ENCODE measurements around the gene BCL2L11.

DNA sequence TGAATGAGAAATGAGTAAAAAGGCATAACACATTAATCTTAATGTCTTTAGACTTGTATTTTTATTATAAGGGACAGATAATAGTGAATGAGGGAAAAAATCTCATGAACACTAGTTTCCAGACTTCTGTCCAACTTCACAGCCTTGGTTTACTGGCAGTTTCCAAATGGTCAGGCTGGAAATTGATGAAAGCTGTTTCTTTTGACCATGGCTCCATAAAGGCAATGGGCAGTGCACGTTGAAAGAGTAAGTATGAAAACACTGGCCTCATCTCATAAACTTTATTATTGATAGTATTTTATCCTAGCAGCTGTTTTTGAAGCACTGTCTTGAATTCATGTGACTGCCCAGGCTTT, 23.1 kb downstream of the BCL2L11 start:
- TF ChIP-seq MYC (IDR thresholded peaks at IDR 0.05; ENCODE audit: insufficient read depth, insufficient read length, insufficient replicate concordance, low read length, severe bottlenecking): no peak
- TF ChIP-seq CHD2 (IDR thresholded peaks at IDR 0.05; ENCODE audit: borderline replicate concordance, low read depth, low read length): no peak
- TF ChIP-seq KDM1A (IDR thresholded peaks at IDR 0.05; ENCODE audit: borderline replicate concordance): no peak
- no peak for TF ChIP-seq PAX5 (IDR thresholded peaks at IDR 0.05; ENCODE audit: borderline replicate concordance, low read depth, low read length)
- TF ChIP-seq POLR2AphosphoS5 (IDR thresholded peaks at IDR 0.05; ENCODE audit: low read length): no peak
- TF ChIP-seq POLR2A (IDR thresholded peaks at IDR 0.05; ENCODE audit: low read depth, low read length): no peak
- TF ChIP-seq NR2F1 (conservative IDR thresholded peaks at IDR 0.05): no peak
- no peak for TF ChIP-seq DPF2 (IDR thresholded peaks at IDR 0.05)
- TF ChIP-seq ZNF274 (IDR thresholded peaks at IDR 0.05; ENCODE audit: insufficient read depth, insufficient read length): no peak
- TF ChIP-seq, protein P1, sequence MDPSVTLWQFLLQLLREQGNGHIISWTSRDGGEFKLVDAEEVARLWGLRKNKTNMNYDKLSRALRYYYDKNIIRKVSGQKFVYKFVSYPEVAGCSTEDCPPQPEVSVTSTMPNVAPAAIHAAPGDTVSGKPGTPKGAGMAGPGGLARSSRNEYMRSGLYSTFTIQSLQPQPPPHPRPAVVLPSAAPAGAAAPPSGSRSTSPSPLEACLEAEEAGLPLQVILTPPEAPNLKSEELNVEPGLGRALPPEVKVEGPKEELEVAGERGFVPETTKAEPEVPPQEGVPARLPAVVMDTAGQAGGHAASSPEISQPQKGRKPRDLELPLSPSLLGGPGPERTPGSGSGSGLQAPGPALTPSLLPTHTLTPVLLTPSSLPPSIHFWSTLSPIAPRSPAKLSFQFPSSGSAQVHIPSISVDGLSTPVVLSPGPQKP (IDR thresholded peaks at IDR 0.05; ENCODE audit: low read depth, low read length): no peak
- TF ChIP-seq CREB1 (IDR thresholded peaks at IDR 0.05; ENCODE audit: low read depth): no peak
- TF ChIP-seq, protein P2, sequence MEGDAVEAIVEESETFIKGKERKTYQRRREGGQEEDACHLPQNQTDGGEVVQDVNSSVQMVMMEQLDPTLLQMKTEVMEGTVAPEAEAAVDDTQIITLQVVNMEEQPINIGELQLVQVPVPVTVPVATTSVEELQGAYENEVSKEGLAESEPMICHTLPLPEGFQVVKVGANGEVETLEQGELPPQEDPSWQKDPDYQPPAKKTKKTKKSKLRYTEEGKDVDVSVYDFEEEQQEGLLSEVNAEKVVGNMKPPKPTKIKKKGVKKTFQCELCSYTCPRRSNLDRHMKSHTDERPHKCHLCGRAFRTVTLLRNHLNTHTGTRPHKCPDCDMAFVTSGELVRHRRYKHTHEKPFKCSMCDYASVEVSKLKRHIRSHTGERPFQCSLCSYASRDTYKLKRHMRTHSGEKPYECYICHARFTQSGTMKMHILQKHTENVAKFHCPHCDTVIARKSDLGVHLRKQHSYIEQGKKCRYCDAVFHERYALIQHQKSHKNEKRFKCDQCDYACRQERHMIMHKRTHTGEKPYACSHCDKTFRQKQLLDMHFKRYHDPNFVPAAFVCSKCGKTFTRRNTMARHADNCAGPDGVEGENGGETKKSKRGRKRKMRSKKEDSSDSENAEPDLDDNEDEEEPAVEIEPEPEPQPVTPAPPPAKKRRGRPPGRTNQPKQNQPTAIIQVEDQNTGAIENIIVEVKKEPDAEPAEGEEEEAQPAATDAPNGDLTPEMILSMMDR (IDR thresholded peaks at IDR 0.05 in 2 of 3, conservative IDR thresholded peaks at IDR 0.05 in 1 of 3; ENCODE audit: control insufficient read depth in 2 of 3, extremely low read depth in 1 of 3, insufficient read depth in 1 of 3, low read depth in 3 of 3, low read length in 3 of 3): no peak
- TF ChIP-seq, protein P3, sequence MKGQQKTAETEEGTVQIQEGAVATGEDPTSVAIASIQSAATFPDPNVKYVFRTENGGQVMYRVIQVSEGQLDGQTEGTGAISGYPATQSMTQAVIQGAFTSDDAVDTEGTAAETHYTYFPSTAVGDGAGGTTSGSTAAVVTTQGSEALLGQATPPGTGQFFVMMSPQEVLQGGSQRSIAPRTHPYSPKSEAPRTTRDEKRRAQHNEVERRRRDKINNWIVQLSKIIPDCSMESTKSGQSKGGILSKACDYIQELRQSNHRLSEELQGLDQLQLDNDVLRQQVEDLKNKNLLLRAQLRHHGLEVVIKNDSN (IDR thresholded peaks at IDR 0.05; ENCODE audit: borderline replicate concordance, extremely low read length, insufficient read depth, low read depth, low read length): no peak
- no peak for TF ChIP-seq REST (IDR thresholded peaks at IDR 0.05; ENCODE audit: low read depth, low read length)

Measured in GM12878 (cell line).